Measurements from ENCODE around the gene JKAMP.

Gene JKAMP

DNA sequence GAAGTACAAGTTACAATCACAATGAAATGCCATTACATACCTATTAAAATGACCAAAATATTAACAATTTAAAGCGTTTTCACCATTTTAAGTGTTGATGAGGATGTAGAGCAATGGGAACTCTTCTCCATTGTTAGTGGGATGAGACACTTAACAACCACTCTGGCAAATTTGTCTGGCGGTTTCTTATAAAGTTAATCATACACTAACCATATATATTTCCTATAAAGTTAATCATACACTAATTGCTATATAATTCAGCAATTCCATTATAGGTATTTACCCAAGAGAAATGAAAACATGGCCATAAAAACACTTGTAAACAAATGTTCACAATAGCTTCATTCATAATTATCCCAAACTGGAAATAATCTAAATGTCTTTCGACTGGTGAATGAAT lies 35.9 kb downstream of the JKAMP start:
- no peak for TF ChIP-seq EZH2phosphoT487 (IDR thresholded peaks at IDR 0.05; ENCODE audit: low read depth)
- TF ChIP-seq, protein P1, sequence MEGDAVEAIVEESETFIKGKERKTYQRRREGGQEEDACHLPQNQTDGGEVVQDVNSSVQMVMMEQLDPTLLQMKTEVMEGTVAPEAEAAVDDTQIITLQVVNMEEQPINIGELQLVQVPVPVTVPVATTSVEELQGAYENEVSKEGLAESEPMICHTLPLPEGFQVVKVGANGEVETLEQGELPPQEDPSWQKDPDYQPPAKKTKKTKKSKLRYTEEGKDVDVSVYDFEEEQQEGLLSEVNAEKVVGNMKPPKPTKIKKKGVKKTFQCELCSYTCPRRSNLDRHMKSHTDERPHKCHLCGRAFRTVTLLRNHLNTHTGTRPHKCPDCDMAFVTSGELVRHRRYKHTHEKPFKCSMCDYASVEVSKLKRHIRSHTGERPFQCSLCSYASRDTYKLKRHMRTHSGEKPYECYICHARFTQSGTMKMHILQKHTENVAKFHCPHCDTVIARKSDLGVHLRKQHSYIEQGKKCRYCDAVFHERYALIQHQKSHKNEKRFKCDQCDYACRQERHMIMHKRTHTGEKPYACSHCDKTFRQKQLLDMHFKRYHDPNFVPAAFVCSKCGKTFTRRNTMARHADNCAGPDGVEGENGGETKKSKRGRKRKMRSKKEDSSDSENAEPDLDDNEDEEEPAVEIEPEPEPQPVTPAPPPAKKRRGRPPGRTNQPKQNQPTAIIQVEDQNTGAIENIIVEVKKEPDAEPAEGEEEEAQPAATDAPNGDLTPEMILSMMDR (IDR thresholded peaks at IDR 0.05; ENCODE audit: low read depth, low read length), result no peak
- no peak overlapping the region for H3K4me2 ChIP-seq (ENCODE audit: low read length)
- H3K79me2 ChIP-seq (ENCODE audit: low read length), result no peaks in the 10 kb centered on the region
- H3K4me1 ChIP-seq (ENCODE audit: low read length), result no peaks in the 10 kb centered on the region
- H3K36me3 ChIP-seq (replicated peaks; ENCODE audit: low read depth, low read length), result no peaks in the 10 kb centered on the region
- H3K27me3 ChIP-seq (ENCODE audit: low read depth, low read length), result 0 out of 2 replicates have a peak, but pooled peaks cover 5% of the 10 kb centered on the region
- H4K20me1 ChIP-seq (ENCODE audit: insufficient read depth, low read length), result no peaks in the 10 kb centered on the region
- no peak overlapping the region for H3K27ac ChIP-seq (ENCODE audit: low read length)
- no peak overlapping the region for H2AFZ ChIP-seq (ENCODE audit: low read depth, low read length)
- no peak overlapping the region for H3K9ac ChIP-seq (ENCODE audit: low read length)
- no peaks in the 10 kb centered on the region for H3K9me3 ChIP-seq (ENCODE audit: insufficient read depth, low read length)
- no peak overlapping the region for H3K4me3 ChIP-seq (ENCODE audit: low read length)

DNA sequence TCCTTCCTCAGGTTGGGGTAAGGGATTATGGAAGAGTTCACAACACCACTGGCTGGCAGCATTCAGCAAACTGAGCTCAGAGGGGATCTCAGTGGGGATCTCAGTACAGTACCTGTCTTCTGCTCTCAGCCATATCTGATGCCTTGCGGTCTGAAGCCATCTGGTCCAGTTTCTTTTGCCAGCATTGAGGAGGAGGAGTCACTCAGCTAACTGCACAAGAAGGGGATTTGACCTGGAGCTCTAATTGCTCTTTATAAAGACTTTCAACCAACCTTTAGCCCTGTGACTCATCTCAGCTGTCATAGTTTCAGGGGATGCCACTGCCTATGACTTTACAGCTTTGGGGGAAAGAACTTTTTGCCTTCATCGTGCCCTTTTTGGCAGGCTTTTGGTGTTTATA lies 44.9 kb downstream of the JKAMP start:
- H3K4me2 ChIP-seq (ENCODE audit: low read length), result no peak overlapping the region
- no peaks in the 10 kb centered on the region for H3K36me3 ChIP-seq (replicated peaks; ENCODE audit: low read depth, low read length)
- H3K9me3 ChIP-seq (ENCODE audit: insufficient read depth, low read length), result no peaks in the 10 kb centered on the region
- 0 out of 2 replicates have a peak, but pooled peaks cover 5% of the 10 kb centered on the region for H3K27me3 ChIP-seq (ENCODE audit: low read depth, low read length)
- H3K4me3 ChIP-seq (ENCODE audit: low read length), result no peak overlapping the region
- no peaks in the 10 kb centered on the region for H3K4me1 ChIP-seq (ENCODE audit: low read length)
- no peaks in the 10 kb centered on the region for H3K79me2 ChIP-seq (ENCODE audit: low read length)
- no peak overlapping the region for H3K27ac ChIP-seq (ENCODE audit: low read length)
- H4K20me1 ChIP-seq (ENCODE audit: insufficient read depth, low read length), result no peaks in the 10 kb centered on the region
- no peak overlapping the region for H2AFZ ChIP-seq (ENCODE audit: low read depth, low read length)
- TF ChIP-seq EZH2phosphoT487 (IDR thresholded peaks at IDR 0.05; ENCODE audit: low read depth), result no peak
- TF ChIP-seq, protein P1 (IDR thresholded peaks at IDR 0.05; ENCODE audit: low read depth, low read length), result no peak
- H3K9ac ChIP-seq (ENCODE audit: low read length), result no peak overlapping the region

DNA sequence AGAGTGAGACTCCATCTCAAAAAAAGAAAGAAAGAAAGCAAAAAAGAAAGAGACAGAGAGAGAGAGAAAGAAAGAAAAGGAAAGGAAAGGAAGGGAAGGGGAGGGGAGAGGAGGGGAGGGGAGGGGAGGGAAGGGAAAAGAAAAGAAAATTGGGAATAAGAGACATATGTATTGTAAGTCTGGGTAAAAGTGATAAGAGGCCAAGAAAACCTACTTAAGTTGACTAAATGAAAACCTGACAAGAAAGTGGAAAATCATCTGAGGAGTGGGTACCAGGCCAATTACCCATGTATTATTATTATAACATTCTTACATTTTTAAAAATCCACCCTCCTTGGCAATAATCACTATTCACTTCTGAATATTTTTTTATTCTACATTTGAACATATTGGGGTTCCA lies 46.0 kb downstream of the JKAMP start:
- Histone ChIP-seq H4K20me1 (ENCODE audit: insufficient read depth, low read length) (no peaks in the 10 kb centered on the region), H3K9ac (ENCODE audit: low read length) (no peak overlapping the region), H3K27ac (ENCODE audit: low read length) (no peak overlapping the region), H3K79me2 (ENCODE audit: low read length) (no peaks in the 10 kb centered on the region), H3K4me1 (ENCODE audit: low read length) (no peaks in the 10 kb centered on the region), H3K4me3 (ENCODE audit: low read length) (no peak overlapping the region), H3K9me3 (ENCODE audit: insufficient read depth, low read length) (no peaks in the 10 kb centered on the region), H3K36me3 (replicated peaks; ENCODE audit: low read depth, low read length) (no peaks in the 10 kb centered on the region), H3K4me2 (ENCODE audit: low read length) (no peak overlapping the region), H3K27me3 (ENCODE audit: low read depth, low read length) (no peaks in the 10 kb centered on the region), H2AFZ (ENCODE audit: low read depth, low read length) (no peak overlapping the region)
- TF ChIP-seq, protein P1 (IDR thresholded peaks at IDR 0.05; ENCODE audit: low read depth, low read length), result no peak
- no peak for TF ChIP-seq EZH2phosphoT487 (IDR thresholded peaks at IDR 0.05; ENCODE audit: low read depth)

DNA sequence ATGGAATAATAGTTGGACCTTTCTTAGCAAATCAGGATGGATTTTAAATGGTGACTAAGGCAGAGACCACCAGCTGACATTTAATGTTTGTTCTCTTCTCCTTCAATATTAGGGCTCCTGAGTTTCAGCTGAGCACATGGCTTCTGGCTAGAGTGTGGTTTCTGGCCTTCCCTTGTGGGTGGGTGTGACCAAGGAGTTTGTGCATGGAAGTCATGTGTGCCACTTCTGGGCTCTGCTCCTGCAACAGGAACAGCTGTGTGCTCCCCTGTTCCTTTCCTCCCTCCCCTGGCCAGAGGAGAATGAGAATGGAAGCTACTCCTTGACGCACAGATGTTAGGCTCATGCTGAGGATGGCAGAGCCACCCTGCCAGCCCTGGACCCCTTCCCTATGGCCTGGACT lies 48.1 kb downstream of the JKAMP start:
- Histone ChIP-seq H3K4me1 (ENCODE audit: low read length) (peaks cover 5% of the 10 kb centered on the region), H3K4me3 (ENCODE audit: low read length) (no peak overlapping the region), H2AFZ (ENCODE audit: low read depth, low read length) (no peak overlapping the region), H3K9ac (ENCODE audit: low read length) (no peak overlapping the region), H3K9me3 (ENCODE audit: insufficient read depth, low read length) (no peaks in the 10 kb centered on the region), H3K27ac (ENCODE audit: low read length) (no peak overlapping the region), H3K36me3 (replicated peaks; ENCODE audit: low read depth, low read length) (no peaks in the 10 kb centered on the region), H3K27me3 (ENCODE audit: low read depth, low read length) (no peaks in the 10 kb centered on the region), H4K20me1 (ENCODE audit: insufficient read depth, low read length) (no peaks in the 10 kb centered on the region), H3K4me2 (ENCODE audit: low read length) (no peak overlapping the region), H3K79me2 (ENCODE audit: low read length) (no peaks in the 10 kb centered on the region)
- TF ChIP-seq, protein P1 (IDR thresholded peaks at IDR 0.05; ENCODE audit: low read depth, low read length), result no peak
- no peak for TF ChIP-seq EZH2phosphoT487 (IDR thresholded peaks at IDR 0.05; ENCODE audit: low read depth)
